Posterior cingulate gyrus (tissue), 11 donors: ENCODE results near the gene WSB1.

Experiments
- DNase-seq, 10 donors: peaks; one replicate each; pipeline versions ENCODE4 v3.0.0 to v3.0.0-alpha.2; 2020 to 2021; ENCODE audit warnings: mixed read lengths in 3 of 10
- intact Hi-C: fragments of 100-400 bp; cut with DNase I; formaldehyde crosslinking; loops from one replicate; pipeline ENCODE4 v1.15.1; 2023

WSB1 gene

GRCh38 chr17:27352448-27353032, 58.6 kb downstream of the WSB1 start:
- no peak for DNase-seq
- intact Hi-C loops, result loop anchor here (1.0 to 5.0 kb wide), 4 partner anchors 20 to 300 kb away; no protein-coding TSS in a partner anchor

GRCh38 chr17:27353033-27353460, 59.1 kb downstream of the WSB1 start:
- intact Hi-C loops, result loop anchor here (1.0 to 5.0 kb wide), 4 partner anchors 21 to 299 kb away; no protein-coding TSS in a partner anchor
- DNase-seq, result no peak

- DNase-seq, result peak; percentile 50 to 96 (median 75)
- intact Hi-C loops, result loop anchor here (1.0 to 5.0 kb wide), 5 partner anchors 21 to 299 kb away; partner anchors contain the start of gene KSR1
Observed at GRCh38 chr17:27353461-27354050, 59.6 kb downstream of the WSB1 start.

- intact Hi-C loops, result loop anchor here (2.0 to 5.0 kb wide), 3 partner anchors 103 to 298 kb away; partner anchors contain the start of gene KSR1
- DNase-seq, result peak in 1 of 10 donors; percentile 88
Observed at GRCh38 chr17:27354051-27354490, 60.2 kb downstream of the WSB1 start.

- intact Hi-C loops, result loop anchor here (2.0 to 5.0 kb wide), 3 partner anchors 102 to 298 kb away; partner anchors contain the start of gene KSR1
- peak in 1 of 10 donors; percentile 17 for DNase-seq
Observed at GRCh38 chr17:27354491-27355081, 60.7 kb downstream of the WSB1 start.

GRCh38 chr17:27355419-27355818, 61.5 kb downstream of the WSB1 start:
- intact Hi-C loops, result loop anchor here (2.0 kb wide), 1 partner anchor 101 kb away; the partner anchor contains the start of gene KSR1
- no peak for DNase-seq

GRCh38 chr17:27356091-27356705, 62.3 kb downstream of the WSB1 start:
- peak in 1 of 10 donors; percentile 14 for DNase-seq
- intact Hi-C loops, result no loop called here

GRCh38 chr17:27357236-27357635, 63.3 kb downstream of the WSB1 start:
- DNase-seq, result peak in 1 of 10 donors; percentile 20
- intact Hi-C loops, result no loop called here

- intact Hi-C loops, result no loop called here
- DNase-seq, result peak in 1 of 10 donors; percentile 8
Observed at GRCh38 chr17:27360507-27360906, 66.6 kb downstream of the WSB1 start.

- intact Hi-C loops, result no loop called here
- no peak for DNase-seq
Observed at GRCh38 chr17:27361695-27362094, 67.8 kb downstream of the WSB1 start.

GRCh38 chr17:27362503-27362902, 68.6 kb downstream of the WSB1 start:
- intact Hi-C loops, result no loop called here
- no peak for DNase-seq

- no peak for DNase-seq
- intact Hi-C loops, result no loop called here
Observed at GRCh38 chr17:27362909-27363308, 69.0 kb downstream of the WSB1 start.

GRCh38 chr17:27363326-27363725, 69.4 kb downstream of the WSB1 start:
- intact Hi-C loops, result no loop called here

More at GRCh38 chr17:27363326-27363725, 69.4 kb downstream of the WSB1 start:
- no peak for DNase-seq
